Activated naive CD8-positive, alpha-beta T cell treated with anti-CD3 and anti-CD28 coated beads, Interleukin-2, amount 50 U/mL, for 24 hours (primary cell): ENCODE data around the gene HOXB5.
A peak's percentile ranks its signal among the peaks of the same experiment; 100 is the strongest.

Source experiments
- ATAC-seq: fragments of 150-1000 bp; cut with Tn5 transposase; one replicate; pipeline ENCODE4 v1.10.0; 2021
- DNase-seq: peaks from one replicate; pipeline ENCODE4 v3.0.0; 2021
- H3K27ac Mint-ChIP-seq: one replicate; pipeline ENCODE4 v1.8.0; 2021; ENCODE audit warnings: mild to moderate bottlenecking, mixed read lengths
- H3K27me3 Mint-ChIP-seq: one replicate; pipeline ENCODE4 v1.8.0; 2021; ENCODE audit warnings: mixed read lengths
- H3K36me3 Mint-ChIP-seq: one replicate; pipeline ENCODE4 v1.8.0; 2021; ENCODE audit warnings: low read depth, mixed read lengths
- H3K4me1 Mint-ChIP-seq: one replicate; pipeline ENCODE4 v1.8.0; 2021; ENCODE audit warnings: mixed read lengths
- H3K4me3 Mint-ChIP-seq: one replicate; pipeline ENCODE4 v1.8.0; 2021; ENCODE audit warnings: mild to moderate bottlenecking, moderate library complexity, mixed read lengths
- H3K9me3 Mint-ChIP-seq: one replicate; pipeline ENCODE4 v1.8.0; 2021; ENCODE audit warnings: mixed read lengths

The HOXB5 gene

GRCh38 chr17:48615047-48615962 is 21.7 kb upstream of the HOXB5 start, which contains the start of gene HOXB8:
Gene HOXB8 (minus strand): TSS chr17:48615292. CDS start chr17:48614704, 588 bp downstream.
- no peaks in the 10 kb centered on the region for H3K9me3 Mint-ChIP-seq
- DNase-seq, result no peak
- H3K36me3 Mint-ChIP-seq, result no peaks in the 10 kb centered on the region
- peaks cover 61% of the 10 kb centered on the region for H3K4me1 Mint-ChIP-seq
- H3K27ac Mint-ChIP-seq, result no peak within 1 kb of the TSS
- ATAC-seq, result no peak
- peak within 1 kb of the TSS; percentile 38 for H3K4me3 Mint-ChIP-seq
- peaks cover 81% of the 10 kb centered on the region for H3K27me3 Mint-ChIP-seq

DNA sequence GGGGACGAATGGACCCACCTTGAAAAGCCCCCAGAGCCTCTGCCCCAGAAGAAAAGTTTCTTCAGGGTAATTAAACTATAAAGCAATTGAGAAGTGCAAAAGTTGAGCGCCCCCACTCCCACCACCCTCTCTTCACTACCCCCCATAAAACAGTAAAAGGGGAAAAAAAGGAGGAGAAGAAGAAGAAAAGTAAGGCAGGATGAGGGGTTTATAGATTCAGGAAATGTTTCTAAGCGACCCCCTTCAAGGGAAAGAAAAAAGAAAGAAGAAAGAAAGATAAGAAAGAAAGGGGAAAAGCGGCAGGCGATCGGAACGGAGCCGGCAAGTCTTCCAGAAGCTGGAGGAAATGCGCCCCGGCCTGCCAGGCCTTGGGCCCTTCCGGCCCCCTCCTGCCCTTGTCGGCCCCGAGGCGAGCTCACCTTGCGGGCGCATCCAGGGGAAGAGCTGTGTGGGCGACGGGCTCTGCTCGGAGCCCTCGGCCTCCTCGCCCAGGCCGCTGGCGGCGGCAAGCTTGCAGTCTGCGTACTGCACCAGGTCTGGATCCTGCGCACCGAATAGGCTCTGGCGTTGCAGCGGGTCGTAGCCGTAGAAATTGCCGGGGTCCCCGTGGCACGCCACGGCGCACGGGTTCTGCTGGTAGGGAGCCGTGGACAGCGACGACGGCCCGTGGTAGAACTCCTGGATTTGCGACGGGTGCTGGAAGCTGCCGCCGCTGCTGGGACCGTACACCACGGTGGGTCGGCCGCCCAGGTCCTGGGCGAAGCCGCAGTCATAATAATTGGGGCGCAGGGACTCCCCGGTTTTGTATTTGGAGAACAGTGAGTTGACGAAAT is 20.5 kb upstream of the HOXB5 start:
- peak overlapping the region; percentile 38 for H3K4me3 Mint-ChIP-seq
- peaks cover 80% of the 10 kb centered on the region for H3K27me3 Mint-ChIP-seq
- DNase-seq (no peak), ATAC-seq (peak; percentile 41)
- peaks cover 58% of the 10 kb centered on the region for H3K4me1 Mint-ChIP-seq
- no peak overlapping the region for H3K27ac Mint-ChIP-seq
- H3K9me3 Mint-ChIP-seq, result no peaks in the 10 kb centered on the region
- H3K36me3 Mint-ChIP-seq, result no peaks in the 10 kb centered on the region

DNA sequence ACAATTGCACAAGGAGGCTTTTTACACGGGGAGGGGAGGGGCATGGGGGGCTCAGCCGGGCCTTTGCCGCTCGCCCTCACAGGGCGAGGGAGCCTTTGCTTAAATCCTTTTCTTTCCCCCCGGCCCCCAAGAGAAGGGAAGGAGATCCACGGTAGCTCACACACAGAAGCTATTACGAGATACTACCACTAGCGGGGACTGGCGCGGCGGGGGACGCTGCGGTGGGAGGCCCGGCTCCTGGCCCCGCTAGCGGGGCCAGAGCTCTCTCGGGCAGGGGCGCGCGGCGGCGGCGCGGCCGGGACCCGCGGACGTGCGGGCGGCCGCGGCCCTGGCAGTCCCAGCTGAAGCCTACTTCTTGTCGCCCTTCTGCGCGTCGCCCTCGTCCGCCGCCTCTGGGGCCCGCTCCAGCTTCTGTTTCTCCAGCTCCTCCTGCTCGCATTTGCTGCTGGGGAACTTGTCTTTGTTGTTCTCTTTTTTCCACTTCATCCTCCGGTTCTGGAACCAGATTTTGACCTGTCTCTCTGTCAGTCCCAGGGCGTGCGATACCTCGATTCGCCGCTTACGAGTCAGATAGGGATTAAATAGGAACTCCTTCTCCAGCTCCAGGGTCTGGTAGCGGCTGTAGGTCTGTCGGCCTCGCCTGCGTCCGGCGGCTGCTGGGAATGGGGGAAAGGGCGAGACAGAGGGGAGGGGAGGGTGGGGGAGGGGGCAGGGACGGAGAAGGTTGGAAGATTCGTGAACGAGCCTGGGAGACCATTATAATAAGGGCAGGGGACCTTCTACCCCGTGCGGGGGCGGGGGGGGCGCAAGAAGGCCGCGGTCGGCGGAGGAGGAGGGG is 19.5 kb upstream of the HOXB5 start:
- H3K9me3 Mint-ChIP-seq, result no peaks in the 10 kb centered on the region
- peaks cover 78% of the 10 kb centered on the region for H3K27me3 Mint-ChIP-seq
- peak overlapping the region; percentile 70 for H3K4me3 Mint-ChIP-seq
- no peak overlapping the region for H3K27ac Mint-ChIP-seq
- DNase-seq, result no peak
- peaks cover 48% of the 10 kb centered on the region for H3K4me1 Mint-ChIP-seq
- peak; percentile 35 for ATAC-seq
- no peaks in the 10 kb centered on the region for H3K36me3 Mint-ChIP-seq

DNA sequence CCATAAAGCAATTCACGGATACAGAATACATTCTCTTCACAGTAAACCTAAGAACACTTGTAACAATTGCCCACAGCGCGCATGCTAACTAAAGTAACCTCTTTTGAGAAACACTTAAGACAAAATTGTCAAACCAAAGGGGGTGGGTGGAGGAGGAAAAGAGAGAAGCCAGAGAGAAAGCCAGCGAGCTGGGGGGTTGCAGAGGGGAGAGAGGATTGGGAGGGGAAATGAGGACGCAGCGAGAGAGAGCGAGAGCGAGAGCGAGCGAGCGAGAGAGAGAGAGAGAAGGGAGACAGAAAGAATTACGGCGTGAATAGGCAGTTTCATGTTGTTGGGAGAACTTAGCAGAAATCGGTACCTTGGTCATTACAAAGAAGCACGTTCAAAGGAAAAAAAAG is 18.9 kb upstream of the HOXB5 start:
- no peak overlapping the region for H3K27ac Mint-ChIP-seq
- peak overlapping the region; percentile 69 for H3K4me3 Mint-ChIP-seq
- H3K4me1 Mint-ChIP-seq, result peaks cover 49% of the 10 kb centered on the region
- no peaks in the 10 kb centered on the region for H3K36me3 Mint-ChIP-seq
- H3K27me3 Mint-ChIP-seq, result peaks cover 77% of the 10 kb centered on the region
- DNase-seq (no peak), ATAC-seq (no peak)
- H3K9me3 Mint-ChIP-seq, result no peaks in the 10 kb centered on the region

DNA sequence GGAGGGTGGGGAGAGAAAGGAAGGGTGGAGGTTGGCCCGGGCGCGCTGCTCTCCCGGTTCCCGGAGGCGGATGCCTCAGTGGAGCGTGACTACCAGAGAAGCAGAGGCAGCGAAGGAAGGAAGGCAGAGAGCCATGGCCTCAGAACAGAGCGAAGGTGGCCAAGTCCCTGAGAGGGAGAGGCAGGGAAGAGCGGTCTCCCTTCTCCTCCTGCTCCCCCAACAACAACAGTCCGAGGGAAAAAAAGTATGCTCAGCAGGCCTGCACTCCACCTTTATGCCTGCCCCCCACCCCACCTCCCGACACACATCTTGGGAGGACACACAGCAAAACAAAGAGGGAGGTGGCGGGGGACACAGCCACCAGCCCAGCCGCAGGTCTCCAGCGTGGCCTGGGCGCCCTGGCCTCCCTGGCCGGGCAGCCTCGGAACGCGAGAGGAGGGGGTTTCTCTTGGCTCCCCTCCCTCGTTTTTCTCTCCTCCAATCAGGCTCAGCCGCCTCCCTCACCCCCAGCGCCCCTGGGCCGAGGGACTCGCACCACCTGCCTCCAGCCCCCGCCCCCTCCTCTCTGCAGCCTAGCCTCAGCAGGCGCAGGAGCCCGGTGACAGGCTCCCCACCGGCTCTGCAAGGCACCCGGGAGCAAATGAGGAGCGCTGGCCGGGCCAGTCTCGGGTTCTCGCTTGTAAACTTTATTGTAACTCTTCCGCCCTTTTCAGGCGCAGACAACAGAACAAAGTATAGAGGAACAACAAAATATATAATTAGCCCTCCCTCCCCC is 18.3 kb upstream of the HOXB5 start:
- Mint-ChIP-seq H3K27me3 (peaks cover 77% of the 10 kb centered on the region), H3K4me1 (peaks cover 44% of the 10 kb centered on the region), H3K36me3 (no peaks in the 10 kb centered on the region), H3K27ac (no peak overlapping the region), H3K4me3 (peak overlapping the region; percentile 91), H3K9me3 (no peaks in the 10 kb centered on the region)
- no peak for ATAC-seq
- no peak for DNase-seq

DNA sequence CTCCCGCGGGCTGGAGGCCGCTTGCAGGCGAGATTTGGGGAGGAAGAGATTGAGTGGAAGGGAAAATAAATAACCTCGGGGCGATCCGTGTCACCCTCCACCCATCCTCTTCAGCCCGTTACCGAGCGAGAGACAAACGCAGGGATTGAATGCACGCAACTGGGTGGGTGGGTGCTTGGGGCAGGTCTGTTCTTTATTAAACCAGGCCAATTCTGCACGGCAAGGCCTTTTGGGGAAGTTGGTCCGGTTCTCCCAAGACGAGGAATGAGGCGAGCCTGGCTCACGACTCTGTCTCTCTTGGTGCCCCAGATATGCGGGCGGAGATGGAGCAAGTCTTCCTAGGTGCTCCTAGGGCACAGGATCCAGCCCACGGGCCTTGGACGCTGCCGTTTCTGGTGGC is 17.6 kb upstream of the HOXB5 start:
- Mint-ChIP-seq H3K27ac (peak overlapping the region; percentile 88), H3K4me3 (peak overlapping the region; percentile 91), H3K36me3 (no peaks in the 10 kb centered on the region), H3K27me3 (peaks cover 78% of the 10 kb centered on the region), H3K9me3 (no peaks in the 10 kb centered on the region), H3K4me1 (peaks cover 43% of the 10 kb centered on the region)
- DNase-seq, result no peak
- no peak for ATAC-seq

DNA sequence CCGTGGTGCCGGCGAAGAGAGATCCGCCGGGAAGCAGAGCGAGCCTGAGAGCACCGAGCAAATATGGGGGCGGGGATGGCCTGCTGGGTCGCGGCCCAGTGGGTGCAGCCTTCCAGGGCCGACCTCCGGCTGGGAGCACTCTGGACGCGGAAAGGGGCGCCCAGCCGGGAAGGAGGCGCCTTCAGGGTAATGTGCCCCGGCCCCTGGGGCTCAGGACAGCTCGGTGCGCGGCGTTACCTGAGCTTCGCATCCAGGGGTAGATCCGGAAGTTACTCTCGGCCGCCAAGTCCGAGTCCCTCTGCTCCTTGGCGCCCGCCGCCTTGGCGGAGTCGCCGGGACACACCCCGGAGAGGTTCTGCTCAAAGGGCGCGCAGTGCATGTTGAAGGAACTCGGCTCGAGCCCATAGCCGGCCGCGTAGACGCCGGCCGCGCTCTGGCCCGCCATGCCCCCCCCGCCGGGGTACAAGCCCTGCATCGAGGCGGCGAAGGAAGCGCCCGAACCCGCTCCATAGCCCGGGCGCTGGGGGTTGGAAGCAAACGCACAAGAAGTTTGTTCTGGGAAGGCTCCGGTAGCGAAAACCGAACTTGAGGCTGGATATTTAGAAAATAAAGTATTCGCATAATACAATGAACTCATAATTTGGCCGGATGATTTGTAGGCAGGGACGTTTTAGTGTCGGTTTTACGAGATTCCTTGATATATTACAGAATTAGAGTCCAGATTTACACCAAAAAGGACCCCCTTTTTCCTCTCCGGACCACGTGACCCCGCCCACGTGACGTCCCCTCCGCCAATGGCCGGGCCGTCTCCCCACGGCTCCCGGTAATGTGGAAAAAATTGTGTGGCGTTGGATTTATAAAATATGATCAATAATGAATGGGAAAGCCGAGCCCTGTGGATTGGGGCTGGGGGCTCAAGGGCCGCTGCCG is 17.0 kb upstream of the HOXB5 start, which contains the start of gene HOXB7:
TSS of gene HOXB7 (minus strand) at position 736 of the 930 bp plus-strand sequence. CDS start at position 637, 99 bp downstream.
- DNase-seq (peak; percentile 81), ATAC-seq (peak; percentile 40)
- Mint-ChIP-seq H3K27me3 (peaks cover 74% of the 10 kb centered on the region), H3K4me1 (peaks cover 39% of the 10 kb centered on the region), H3K9me3 (no peaks in the 10 kb centered on the region), H3K27ac (peak within 1 kb of the TSS; percentile 88), H3K4me3 (peak within 1 kb of the TSS; percentile 91), H3K36me3 (no peaks in the 10 kb centered on the region)

- ATAC-seq, result no peak
Observed at GRCh38 chr17:48609759-48610281, 16.2 kb upstream of the HOXB5 start.

DNA sequence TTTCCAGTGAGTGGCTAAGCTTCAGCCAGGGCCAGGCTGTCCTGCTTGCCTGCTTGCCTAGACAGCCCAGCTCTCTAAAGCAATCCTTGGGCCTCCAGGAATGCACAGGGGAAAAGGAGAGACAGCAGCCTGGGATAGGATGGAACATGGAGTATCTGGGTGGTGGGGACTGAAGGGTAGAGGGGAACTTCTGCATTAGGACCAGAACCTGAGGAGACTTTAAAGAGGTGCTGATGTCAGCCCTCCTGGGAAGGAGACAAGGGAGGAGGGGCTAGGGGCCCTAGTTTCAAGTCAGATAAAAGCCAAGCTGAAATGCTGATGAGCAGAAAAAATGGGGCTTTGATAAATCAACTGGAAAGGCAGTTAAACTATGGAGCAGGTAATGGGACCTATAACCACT is 15.5 kb upstream of the HOXB5 start:
- no peak for ATAC-seq
- H3K36me3 Mint-ChIP-seq, result no peaks in the 10 kb centered on the region
- peaks cover 35% of the 10 kb centered on the region for H3K4me1 Mint-ChIP-seq
- no peaks in the 10 kb centered on the region for H3K9me3 Mint-ChIP-seq
- H3K27ac Mint-ChIP-seq, result no peak overlapping the region
- H3K4me3 Mint-ChIP-seq, result no peak overlapping the region
- H3K27me3 Mint-ChIP-seq, result peaks cover 73% of the 10 kb centered on the region
- DNase-seq, result no peak

More at GRCh38 chr17:48609759-48610281, 16.2 kb upstream of the HOXB5 start:
- no peak for DNase-seq
- peaks cover 33% of the 10 kb centered on the region for H3K4me1 Mint-ChIP-seq
- peaks cover 71% of the 10 kb centered on the region for H3K27me3 Mint-ChIP-seq
- H3K27ac Mint-ChIP-seq, result no peak overlapping the region
- H3K36me3 Mint-ChIP-seq, result no peaks in the 10 kb centered on the region
- peak overlapping the region; percentile 91 for H3K4me3 Mint-ChIP-seq
- H3K9me3 Mint-ChIP-seq, result no peaks in the 10 kb centered on the region

- ATAC-seq (no peak), DNase-seq (no peak)
- no peak overlapping the region for H3K27ac Mint-ChIP-seq
- no peaks in the 10 kb centered on the region for H3K36me3 Mint-ChIP-seq
- H3K27me3 Mint-ChIP-seq, result peaks cover 73% of the 10 kb centered on the region
- H3K4me3 Mint-ChIP-seq, result no peak overlapping the region
- H3K4me1 Mint-ChIP-seq, result peaks cover 30% of the 10 kb centered on the region
- no peaks in the 10 kb centered on the region for H3K9me3 Mint-ChIP-seq
Observed at GRCh38 chr17:48608494-48608834, 14.9 kb upstream of the HOXB5 start.

GRCh38 chr17:48606892-48607614 is 13.5 kb upstream of the HOXB5 start:
- H3K4me1 Mint-ChIP-seq, result peaks cover 21% of the 10 kb centered on the region
- H3K27me3 Mint-ChIP-seq, result peaks cover 77% of the 10 kb centered on the region
- DNase-seq (no peak), ATAC-seq (no peak)
- no peak overlapping the region for H3K4me3 Mint-ChIP-seq
- no peaks in the 10 kb centered on the region for H3K9me3 Mint-ChIP-seq
- no peaks in the 10 kb centered on the region for H3K36me3 Mint-ChIP-seq
- H3K27ac Mint-ChIP-seq, result no peak overlapping the region
